ENCODE measurements around the gene ATP8A2. TPM values are rescaled to one million over a fixed set of nuclear protein-coding genes. Genes with fewer than 3 reads are reported as not detected.

The ATP8A2 gene
- total RNA-seq, 1 donor from 2014 or later = 0.27 TPM

DNA sequence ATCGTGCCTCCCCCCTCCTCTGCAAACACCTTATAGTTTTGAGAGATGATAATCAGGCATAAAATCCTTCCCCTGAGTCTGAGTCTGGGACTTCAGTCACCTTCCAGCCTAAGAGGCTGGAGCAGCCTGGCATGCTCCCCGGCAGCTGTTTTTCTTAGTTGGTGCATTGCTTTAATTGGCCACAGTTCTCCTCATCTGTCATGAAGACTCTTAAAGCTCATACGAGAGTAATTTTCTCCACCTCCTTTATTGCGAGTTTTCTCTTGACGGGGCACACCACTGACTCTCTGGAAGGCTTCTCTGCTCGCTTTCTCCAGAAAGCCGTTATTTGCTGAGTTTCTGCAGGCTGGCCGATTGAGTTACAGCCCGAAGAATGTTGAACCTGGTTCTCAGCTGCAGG, 310.5 kb downstream of the ATP8A2 start:
- intact Hi-C loops (cut with micrococcal nuclease) = no loop called here

DNA sequence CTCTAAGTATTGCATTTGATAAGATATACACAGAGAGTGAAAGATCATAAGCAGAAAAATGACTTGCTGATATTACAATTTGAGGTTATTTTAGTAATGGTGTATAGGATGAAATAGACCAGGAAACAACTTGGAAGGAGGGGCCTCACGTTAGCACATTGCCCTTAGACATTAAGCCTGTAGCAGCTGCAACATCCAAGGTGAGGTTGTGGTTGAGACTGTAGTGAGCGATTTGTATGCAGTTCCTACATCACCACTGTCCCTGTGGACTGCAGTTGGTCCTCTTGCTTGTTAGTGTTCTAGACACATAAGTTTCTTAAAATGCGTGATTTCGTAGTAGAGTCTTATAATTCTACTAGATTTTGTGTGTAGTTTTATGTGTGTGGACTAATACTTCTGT, 311.3 kb downstream of the ATP8A2 start:
- Histone ChIP-seq H3K36me3 (no peaks in the 10 kb centered on the region), H3K27ac (replicated peaks) (no peak overlapping the region), H3K4me3 (no peak overlapping the region), H3K9me3 (replicated peaks) (no peaks in the 10 kb centered on the region), H3K27me3 (ENCODE audit: low read depth) (peaks cover 2% of the 10 kb centered on the region), H3K4me1 (peaks cover 11% of the 10 kb centered on the region)
- TF ChIP-seq, protein P1, sequence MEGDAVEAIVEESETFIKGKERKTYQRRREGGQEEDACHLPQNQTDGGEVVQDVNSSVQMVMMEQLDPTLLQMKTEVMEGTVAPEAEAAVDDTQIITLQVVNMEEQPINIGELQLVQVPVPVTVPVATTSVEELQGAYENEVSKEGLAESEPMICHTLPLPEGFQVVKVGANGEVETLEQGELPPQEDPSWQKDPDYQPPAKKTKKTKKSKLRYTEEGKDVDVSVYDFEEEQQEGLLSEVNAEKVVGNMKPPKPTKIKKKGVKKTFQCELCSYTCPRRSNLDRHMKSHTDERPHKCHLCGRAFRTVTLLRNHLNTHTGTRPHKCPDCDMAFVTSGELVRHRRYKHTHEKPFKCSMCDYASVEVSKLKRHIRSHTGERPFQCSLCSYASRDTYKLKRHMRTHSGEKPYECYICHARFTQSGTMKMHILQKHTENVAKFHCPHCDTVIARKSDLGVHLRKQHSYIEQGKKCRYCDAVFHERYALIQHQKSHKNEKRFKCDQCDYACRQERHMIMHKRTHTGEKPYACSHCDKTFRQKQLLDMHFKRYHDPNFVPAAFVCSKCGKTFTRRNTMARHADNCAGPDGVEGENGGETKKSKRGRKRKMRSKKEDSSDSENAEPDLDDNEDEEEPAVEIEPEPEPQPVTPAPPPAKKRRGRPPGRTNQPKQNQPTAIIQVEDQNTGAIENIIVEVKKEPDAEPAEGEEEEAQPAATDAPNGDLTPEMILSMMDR (IDR thresholded peaks at IDR 0.05; ENCODE audit: borderline replicate concordance) = no peak
- intact Hi-C loops (cut with micrococcal nuclease) = no loop called here
- no peak for DNase-seq

More for the DNA sequence above, 310.5 kb downstream of the ATP8A2 start:
- Histone ChIP-seq H3K27ac (replicated peaks) (no peak overlapping the region), H3K36me3 (no peaks in the 10 kb centered on the region), H3K4me3 (no peak overlapping the region), H3K9me3 (replicated peaks) (no peaks in the 10 kb centered on the region), H3K4me1 (peaks cover 3% of the 10 kb centered on the region), H3K27me3 (ENCODE audit: low read depth) (peaks cover 7% of the 10 kb centered on the region)
- TF ChIP-seq, protein P1 (IDR thresholded peaks at IDR 0.05; ENCODE audit: borderline replicate concordance) = no peak
- DNase-seq = no peak

DNA sequence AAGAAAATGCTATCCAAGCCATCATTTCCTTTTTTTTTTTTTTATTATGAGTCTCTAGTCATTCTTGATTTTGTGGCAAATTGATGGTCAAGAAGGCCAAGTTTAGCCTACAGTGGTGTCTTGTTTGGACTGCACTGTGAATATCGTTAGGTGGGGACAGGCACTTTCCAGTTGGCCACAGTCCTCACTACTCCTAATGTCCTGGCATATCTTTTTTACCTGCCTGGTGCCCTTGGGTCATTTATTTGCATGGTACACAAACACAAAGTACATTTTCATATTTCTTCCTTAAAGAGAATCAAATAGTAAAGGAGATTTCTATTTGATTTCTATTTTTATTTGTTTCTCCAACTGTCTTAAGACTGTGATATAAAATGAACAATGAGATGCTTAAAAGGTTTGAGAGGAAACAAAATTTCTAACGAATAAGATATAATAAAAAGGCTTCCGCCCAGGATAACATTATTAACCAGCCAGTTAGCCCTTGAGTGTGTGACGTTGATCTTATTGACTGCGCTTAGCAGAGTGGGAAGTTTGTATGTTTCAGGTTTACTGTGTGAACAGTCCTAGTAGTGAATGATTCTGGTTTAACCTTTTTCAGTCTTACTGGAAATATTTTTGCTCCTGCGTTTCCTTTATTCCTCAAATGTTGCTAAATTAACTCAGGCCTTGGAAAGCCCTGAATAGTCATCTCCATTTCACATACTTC, 312.0 kb downstream of the ATP8A2 start:
- no peaks in the 10 kb centered on the region for H3K36me3 ChIP-seq
- no peaks in the 10 kb centered on the region for H3K27me3 ChIP-seq (ENCODE audit: low read depth)
- peaks cover 11% of the 10 kb centered on the region for H3K4me1 ChIP-seq
- DNase-seq = no peak
- TF ChIP-seq, protein P1 (IDR thresholded peaks at IDR 0.05; ENCODE audit: borderline replicate concordance) = no peak
- no peak overlapping the region for H3K27ac ChIP-seq (replicated peaks)
- H3K9me3 ChIP-seq (replicated peaks) = no peaks in the 10 kb centered on the region
- no peak overlapping the region for H3K4me3 ChIP-seq
- intact Hi-C loops (cut with micrococcal nuclease) = no loop called here

DNA sequence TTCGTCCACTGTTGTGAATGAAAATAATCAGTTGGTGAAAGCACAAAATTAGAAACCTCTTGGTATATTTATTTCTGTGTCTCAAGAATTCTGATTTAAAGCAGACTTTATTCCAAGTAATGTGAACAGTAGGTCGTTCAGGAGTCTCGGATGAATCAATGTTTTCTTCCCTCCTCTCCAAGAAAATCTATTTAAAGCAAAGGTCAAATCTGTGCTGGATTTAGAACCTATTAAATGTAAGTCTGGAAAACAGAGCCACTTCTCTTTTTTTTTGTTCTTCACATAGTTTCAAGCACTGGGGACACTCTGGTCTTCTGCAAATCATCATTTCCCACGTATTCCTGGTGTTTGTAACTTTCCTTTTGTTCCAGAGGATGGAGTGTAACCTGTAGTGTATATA, 312.7 kb downstream of the ATP8A2 start:
- peaks cover 11% of the 10 kb centered on the region for H3K4me1 ChIP-seq
- H3K27ac ChIP-seq (replicated peaks) = no peak overlapping the region
- H3K4me3 ChIP-seq = no peak overlapping the region
- H3K27me3 ChIP-seq (ENCODE audit: low read depth) = no peaks in the 10 kb centered on the region
- H3K36me3 ChIP-seq = no peaks in the 10 kb centered on the region
- H3K9me3 ChIP-seq (replicated peaks) = no peaks in the 10 kb centered on the region
- intact Hi-C loops (cut with micrococcal nuclease) = no loop called here
- TF ChIP-seq, protein P1 (IDR thresholded peaks at IDR 0.05; ENCODE audit: borderline replicate concordance) = no peak
- no peak for DNase-seq

DNA sequence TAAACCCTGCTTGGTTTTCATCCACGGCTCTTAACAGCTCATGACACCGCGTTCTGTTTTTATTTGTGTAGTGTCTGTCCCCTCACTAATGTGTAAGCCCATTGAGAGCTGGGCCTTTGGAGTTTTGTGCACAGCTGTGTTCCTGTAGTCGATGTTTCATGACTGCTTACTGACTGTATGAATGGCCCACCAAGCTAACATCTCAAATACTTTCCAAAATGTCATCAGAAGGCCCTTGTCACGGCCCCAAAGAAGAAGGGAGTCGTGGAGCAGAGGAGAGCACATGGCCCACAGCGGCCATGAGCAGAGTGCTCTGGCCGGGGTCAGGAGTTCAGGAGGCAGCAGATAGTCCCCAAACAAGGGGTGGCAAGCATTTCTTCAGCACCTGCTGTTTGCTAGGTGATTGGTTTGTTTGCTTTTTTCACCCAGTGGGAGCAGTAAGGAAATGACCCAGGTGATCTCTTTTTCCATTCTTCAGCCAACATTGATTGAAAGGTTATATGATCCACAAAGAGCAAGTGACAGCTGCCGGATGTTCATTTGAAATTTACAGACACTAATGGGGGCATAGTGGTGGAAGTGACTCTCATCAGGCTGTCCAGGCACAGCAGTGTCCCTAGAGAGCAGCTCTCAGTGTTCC, 315.2 kb downstream of the ATP8A2 start:
- no peak for DNase-seq
- Histone ChIP-seq H3K27me3 (ENCODE audit: low read depth) (no peaks in the 10 kb centered on the region), H3K36me3 (no peaks in the 10 kb centered on the region), H3K9me3 (replicated peaks) (no peaks in the 10 kb centered on the region), H3K4me3 (no peak overlapping the region), H3K4me1 (peaks cover 11% of the 10 kb centered on the region), H3K27ac (replicated peaks) (no peak overlapping the region)
- TF ChIP-seq, protein P1 (IDR thresholded peaks at IDR 0.05; ENCODE audit: borderline replicate concordance) = no peak
- intact Hi-C loops (cut with micrococcal nuclease) = no loop called here

All from left ventricle myocardium inferior (tissue), 1 donor.